Effector CD4-positive, alpha-beta T cell (primary cell): ENCODE data around the gene TSPO2.

Source experiments
- DNase-seq: peaks from one replicate; pipeline ENCODE4 v3.0.0-alpha.2; 2020

TSPO2 gene

DNA sequence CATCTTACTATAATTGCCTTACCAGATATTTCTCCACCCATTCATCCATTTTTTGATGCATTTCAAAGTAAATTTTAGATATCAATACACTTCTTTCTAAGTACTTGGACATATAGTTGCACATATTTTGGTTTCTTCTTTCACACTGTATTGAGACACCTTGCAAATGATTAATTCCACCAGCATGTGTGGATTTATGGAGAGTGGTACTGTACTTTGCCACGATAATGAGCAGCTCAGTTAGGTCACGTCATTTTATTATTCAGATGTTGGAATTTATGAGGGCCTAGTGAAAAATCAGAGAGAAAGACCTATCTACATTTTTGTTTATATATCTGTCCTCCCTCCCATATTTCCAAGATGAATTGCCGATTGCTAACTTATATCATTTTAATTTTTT, 35.8 kb downstream of the TSPO2 start:
- no peak for DNase-seq

GRCh38 chr6:41079080-41079479, 36.8 kb downstream of the TSPO2 start:
- no peak for DNase-seq

GRCh38 chr6:41080621-41081020, 38.4 kb downstream of the TSPO2 start:
- no peak for DNase-seq

- no peak for DNase-seq
These were observed 40.8 kb downstream of the TSPO2 start for GRCh38 chr6:41083072-41083471.

- DNase-seq: no peak
These were observed 42.9 kb downstream of the TSPO2 start for GRCh38 chr6:41085182-41085581.

- DNase-seq: no peak
These were observed 46.2 kb downstream of the TSPO2 start for GRCh38 chr6:41088451-41088850.

GRCh38 chr6:41090841-41091761, 48.8 kb downstream of the TSPO2 start:
- DNase-seq: no peak

DNA sequence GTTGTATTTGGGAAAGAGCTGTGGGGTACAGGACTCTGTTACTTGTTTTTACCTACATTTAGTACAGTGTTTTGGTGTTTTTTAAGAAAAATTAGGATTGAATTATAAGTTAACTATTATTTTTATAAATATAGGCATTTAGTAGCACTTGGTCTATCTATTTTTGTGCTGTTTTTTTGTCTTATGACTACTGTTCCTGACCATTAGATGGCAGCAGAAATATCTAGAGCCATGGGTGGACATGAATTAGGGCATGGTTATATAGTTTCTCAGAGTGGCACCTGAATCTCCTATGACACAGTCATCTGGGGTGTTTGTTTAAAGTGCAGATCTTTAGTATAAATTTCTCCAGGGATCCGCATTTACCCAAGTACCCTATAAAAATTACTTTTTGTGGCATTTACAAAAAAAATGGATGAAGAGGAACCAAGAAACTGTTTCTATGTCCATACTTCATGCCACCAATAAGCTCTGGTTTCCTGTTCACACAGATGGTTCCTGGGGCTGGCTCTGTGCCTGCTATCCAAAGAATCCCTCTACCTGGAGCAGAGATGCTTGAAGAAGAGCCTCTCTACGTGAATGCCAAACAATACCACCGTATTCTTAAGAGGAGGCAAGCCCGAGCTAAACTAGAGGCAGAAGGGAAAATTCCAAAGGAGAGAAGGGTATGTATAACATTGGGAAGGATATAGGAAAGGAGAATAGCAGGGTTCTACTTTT, 50.3 kb downstream of the TSPO2 start:
- no peak for DNase-seq

DNA sequence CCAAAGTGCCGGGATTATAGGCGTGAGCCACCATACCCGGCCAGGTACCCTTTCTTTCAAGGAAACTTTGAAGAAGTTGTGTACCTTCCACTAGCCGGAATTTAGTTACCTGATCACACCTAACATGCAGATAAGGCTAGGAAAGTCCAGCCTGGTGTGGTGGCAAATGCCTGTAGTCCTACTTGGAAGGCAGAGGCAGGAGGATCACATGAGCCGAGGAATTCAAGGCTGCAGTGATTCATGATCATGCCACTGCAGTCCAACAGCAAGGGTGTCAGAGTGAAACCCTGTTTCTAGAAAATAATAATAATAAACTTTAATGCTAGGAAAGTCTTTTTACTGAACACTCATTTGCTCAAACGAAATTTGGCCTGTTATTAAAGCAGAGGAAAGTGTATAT, 51.5 kb downstream of the TSPO2 start:
- DNase-seq: no peak
